ENCODE results near the gene MAOA.

Gene MAOA

DNA sequence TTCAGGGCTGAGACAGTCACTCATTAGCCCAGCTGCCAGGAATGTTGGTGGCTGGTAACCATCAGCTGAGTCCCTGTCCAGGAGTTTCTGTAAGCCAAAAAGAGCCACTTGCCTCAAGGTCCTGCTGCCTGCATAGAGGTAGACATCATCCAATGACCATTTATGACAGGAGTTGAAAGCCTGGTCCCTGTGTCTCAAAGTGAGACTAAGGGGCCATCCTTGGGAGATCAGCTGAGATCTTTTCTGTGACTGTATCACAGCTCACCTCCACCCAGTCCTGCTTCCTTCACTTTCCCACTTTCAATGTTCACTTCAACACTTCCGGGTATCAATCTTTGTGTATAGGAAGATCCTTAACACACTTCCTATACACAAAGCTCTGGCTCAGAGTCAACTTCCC, 28.4 kb upstream of the MAOA start:
- CTCF ChIA-PET, result no interaction called here
- no peak for DNase-seq (ENCODE audit: low read depth, low spot score)
- TF ChIP-seq, protein P1, sequence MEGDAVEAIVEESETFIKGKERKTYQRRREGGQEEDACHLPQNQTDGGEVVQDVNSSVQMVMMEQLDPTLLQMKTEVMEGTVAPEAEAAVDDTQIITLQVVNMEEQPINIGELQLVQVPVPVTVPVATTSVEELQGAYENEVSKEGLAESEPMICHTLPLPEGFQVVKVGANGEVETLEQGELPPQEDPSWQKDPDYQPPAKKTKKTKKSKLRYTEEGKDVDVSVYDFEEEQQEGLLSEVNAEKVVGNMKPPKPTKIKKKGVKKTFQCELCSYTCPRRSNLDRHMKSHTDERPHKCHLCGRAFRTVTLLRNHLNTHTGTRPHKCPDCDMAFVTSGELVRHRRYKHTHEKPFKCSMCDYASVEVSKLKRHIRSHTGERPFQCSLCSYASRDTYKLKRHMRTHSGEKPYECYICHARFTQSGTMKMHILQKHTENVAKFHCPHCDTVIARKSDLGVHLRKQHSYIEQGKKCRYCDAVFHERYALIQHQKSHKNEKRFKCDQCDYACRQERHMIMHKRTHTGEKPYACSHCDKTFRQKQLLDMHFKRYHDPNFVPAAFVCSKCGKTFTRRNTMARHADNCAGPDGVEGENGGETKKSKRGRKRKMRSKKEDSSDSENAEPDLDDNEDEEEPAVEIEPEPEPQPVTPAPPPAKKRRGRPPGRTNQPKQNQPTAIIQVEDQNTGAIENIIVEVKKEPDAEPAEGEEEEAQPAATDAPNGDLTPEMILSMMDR (IDR thresholded peaks at IDR 0.05; ENCODE audit: insufficient read depth, low read length, missing control alignments), result no peak
- POLR2A ChIA-PET, result no interaction called here
- H3K4me3 ChIP-seq (ENCODE audit: low read depth, low read length), result no peak overlapping the region

DNA sequence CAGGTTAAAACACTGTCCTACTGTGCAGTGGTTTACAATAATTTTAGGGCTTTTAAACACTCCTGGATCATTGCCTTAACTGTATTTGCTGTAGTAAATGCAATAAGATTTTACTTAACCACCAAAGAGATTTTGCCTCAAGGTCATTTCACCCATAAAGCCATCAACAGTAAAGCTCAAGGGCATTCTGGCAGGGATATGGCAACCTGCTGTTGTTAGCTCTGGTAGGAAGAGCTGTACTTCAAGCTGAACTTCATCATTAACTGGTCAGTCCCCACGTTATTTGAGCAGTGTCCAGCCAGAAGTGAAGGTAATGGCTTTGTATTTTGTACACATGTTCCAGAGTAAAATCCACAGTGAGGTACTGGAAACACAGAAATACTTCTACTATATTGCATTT, 26.9 kb upstream of the MAOA start:
- ChIA-PET CTCF (no interaction called here), POLR2A (no interaction called here)
- TF ChIP-seq, protein P1 (IDR thresholded peaks at IDR 0.05; ENCODE audit: insufficient read depth, low read length, missing control alignments), result no peak
- DNase-seq (ENCODE audit: low read depth, low spot score), result no peak
- H3K4me3 ChIP-seq (ENCODE audit: low read depth, low read length), result no peak overlapping the region

DNA sequence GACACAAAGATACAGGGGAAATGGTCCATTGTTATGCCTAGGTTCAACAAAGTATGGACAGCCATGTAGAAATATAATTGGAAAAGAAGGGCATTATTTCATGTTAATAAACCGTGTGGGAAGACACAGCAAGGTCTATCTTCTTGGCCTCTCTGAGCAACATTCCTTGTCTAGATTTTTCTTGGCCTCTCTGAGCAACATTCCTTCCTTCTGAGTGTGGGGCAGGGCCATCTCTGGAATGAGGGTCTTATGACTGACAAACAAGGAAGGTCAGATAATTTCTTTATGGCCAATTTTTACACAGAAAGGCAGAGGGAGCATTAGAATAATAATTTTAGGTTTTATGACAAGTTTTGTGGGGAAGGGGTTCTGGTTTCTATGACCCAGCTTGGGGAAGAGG, 24.3 kb upstream of the MAOA start:
- ChIA-PET CTCF (no interaction called here), POLR2A (no interaction called here)
- DNase-seq (ENCODE audit: low read depth, low spot score), result no peak
- TF ChIP-seq, protein P1 (IDR thresholded peaks at IDR 0.05; ENCODE audit: insufficient read depth, low read length, missing control alignments), result no peak
- no peak overlapping the region for H3K4me3 ChIP-seq (ENCODE audit: low read depth, low read length)

DNA sequence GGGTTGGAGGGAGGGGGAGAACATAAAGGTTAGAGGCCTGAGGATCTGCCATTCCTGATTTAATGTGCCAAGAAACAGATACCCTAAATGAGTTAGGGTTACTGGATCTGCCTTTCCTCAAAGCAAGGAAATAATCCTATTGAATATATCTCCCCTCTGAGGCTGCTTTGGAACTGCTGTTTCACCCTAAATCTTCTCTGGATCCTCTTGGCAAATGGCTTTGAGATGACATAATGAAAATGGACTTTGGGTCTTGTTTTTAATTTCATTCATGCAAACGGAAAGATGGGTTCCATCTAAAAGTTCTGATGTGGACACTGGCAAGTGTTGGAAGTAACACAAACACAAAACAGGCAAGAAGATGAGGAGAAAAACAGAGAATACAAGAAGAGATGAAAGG, 23.0 kb upstream of the MAOA start:
- TF ChIP-seq, protein P1 (IDR thresholded peaks at IDR 0.05; ENCODE audit: insufficient read depth, low read length, missing control alignments), result no peak
- ChIA-PET POLR2A (no interaction called here), CTCF (no interaction called here)
- DNase-seq (ENCODE audit: low read depth, low spot score), result no peak
- H3K4me3 ChIP-seq (ENCODE audit: low read depth, low read length), result no peak overlapping the region

DNA sequence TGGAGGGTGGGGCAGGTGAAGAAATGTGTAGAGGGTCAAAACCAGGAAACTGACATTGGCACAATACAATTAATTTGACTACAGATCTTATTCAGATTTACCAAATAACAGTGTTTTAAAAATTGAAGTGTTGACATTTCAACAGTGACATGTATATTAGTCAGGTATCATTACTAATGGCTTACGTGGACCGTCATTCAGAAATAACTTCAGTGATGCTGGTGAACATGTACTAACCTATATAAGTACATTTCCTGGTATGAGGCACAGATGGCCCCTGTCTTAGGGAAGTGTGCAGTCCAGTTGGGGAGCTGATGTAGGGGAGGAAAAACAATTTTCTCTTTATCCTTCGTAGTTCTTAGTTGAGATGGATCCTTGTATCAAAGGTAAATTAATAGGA, 22.3 kb upstream of the MAOA start:
- DNase-seq (ENCODE audit: low read depth, low spot score), result no peak
- TF ChIP-seq, protein P1 (IDR thresholded peaks at IDR 0.05; ENCODE audit: insufficient read depth, low read length, missing control alignments), result no peak
- POLR2A ChIA-PET, result no interaction called here
- CTCF ChIA-PET, result no interaction called here
- H3K4me3 ChIP-seq (ENCODE audit: low read depth, low read length), result no peak overlapping the region

DNA sequence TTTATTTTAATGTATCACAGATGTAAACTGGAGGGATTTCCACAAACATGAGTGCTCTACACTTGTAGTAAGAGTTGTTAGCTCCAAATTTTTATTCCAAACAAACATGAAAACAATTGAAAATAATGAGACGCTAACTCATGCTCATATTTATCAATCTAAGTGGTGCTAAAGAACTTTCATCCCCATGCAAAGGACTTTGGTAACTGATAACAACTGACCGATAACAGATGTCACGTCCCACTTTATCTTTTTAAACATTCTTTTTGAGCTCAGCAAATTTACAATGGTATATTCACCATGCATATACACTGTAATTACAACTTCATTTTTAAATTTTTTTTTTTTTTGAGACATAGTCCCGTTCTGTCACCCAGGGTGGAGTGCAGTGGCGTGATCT, 15.6 kb upstream of the MAOA start:
- ChIA-PET POLR2A (no interaction called here), CTCF (no interaction called here)
- TF ChIP-seq, protein P1 (IDR thresholded peaks at IDR 0.05; ENCODE audit: insufficient read depth, low read length, missing control alignments), result no peak
- H3K4me3 ChIP-seq (ENCODE audit: low read depth, low read length), result no peak overlapping the region
- no peak for DNase-seq (ENCODE audit: low read depth, low spot score)

All from AG04449 (cell line).